GM12875 (cell line): Measurements from ENCODE around the gene PRR36.

ENCODE experiments used
- H3K4me3 ChIP-seq: one replicate; pipeline ENCODE4 v1.5.1; 2011; ENCODE audit warnings: low read depth, low read length, control low read depth
- CTCF ChIP-seq: IDR thresholded peaks from 2 replicates; pipeline ENCODE4 v1.5.1; 2011; ENCODE audit warnings: low read depth, mild to moderate bottlenecking, control low read depth, inconsistent platforms, low read length, moderate library complexity, borderline replicate concordance; ENCODE audit not compliant: insufficient read depth

The PRR36 gene

GRCh38 chr19:7832781-7833180 lies 41.4 kb downstream of the PRR36 start:
- H3K4me3 ChIP-seq: no peak overlapping the region
- no peak for TF ChIP-seq CTCF

DNA sequence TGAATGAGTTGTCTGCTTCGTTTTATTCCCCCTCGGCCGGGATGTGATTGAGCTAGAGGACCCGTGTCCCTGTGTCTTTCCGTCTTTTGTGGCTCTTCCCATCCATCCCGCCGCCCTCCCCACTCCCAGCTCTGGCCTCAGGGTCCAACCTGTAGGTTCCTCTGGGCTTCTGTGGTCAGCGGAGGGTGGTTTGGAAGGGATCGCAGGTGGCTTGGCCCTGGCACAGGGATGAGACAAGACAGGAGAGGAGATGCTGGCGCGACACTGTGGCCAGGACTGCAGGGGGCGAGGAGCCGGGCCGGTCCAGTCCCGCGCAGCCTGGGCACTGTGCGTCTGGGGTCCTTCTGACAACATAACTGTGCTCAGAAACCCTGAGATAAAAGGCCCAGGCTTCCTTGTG lies 42.2 kb downstream of the PRR36 start:
- H3K4me3 ChIP-seq: no peak overlapping the region

GRCh38 chr19:7831452-7831851 lies 42.7 kb downstream of the PRR36 start:
- TF ChIP-seq CTCF: peak; percentile 47; the same call in 1 of the 2 replicates
- H3K4me3 ChIP-seq: no peak overlapping the region

More for the DNA sequence above, 42.2 kb downstream of the PRR36 start:
- no peak for TF ChIP-seq CTCF

DNA sequence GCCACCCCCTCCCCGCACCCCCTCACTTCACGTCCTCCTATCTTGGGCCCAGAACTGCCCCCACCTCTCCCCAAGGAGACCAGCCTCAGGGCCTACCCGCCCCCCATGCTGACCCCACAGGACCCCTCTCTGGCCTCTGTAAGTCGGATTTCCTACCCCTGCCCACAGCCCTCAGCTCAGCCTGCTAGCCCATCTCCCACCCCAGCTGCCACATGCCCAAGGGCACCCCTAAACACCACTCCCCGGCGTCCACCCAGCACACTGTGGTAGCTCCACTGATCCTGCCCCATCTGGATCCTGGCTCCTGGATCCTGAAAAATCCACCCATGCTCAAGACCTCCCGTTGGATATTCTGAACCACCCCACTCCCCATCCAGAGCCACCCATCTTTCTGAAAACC lies 43.4 kb downstream of the PRR36 start:
- TF ChIP-seq CTCF: no peak
- peak overlapping the region; percentile 69 for H3K4me3 ChIP-seq

DNA sequence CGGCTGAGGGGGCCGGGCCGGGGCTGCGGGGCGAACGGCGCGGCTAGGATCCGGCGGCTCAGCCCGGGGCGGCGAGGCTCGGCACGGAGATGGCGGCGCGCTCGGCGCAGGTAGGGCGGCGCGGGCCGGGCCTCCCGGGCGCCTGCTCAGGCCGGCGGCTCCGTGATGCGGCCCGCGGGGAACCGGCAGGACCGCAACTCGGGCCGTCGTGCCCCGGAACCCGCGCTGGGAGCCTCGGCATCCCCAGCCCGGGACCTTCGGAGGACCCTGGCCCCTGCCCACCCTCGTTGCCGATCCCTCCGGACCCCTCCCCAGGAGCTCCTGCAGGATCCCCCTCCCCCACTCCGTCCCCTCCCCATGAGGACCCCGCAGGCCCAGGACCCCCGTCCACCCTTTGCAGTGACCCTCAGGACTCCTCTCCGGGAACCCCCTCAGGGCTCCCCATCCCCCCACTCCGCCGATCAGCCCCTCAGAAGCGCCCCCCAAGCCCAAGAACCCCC lies 43.9 kb downstream of the PRR36 start:
- peak overlapping the region; percentile 69 for H3K4me3 ChIP-seq
- TF ChIP-seq CTCF: no peak

GRCh38 chr19:7829561-7830271 lies 44.5 kb downstream of the PRR36 start, which contains the start of gene EVI5L:
EVI5L (plus strand) TSS chr19:7830218; CDS start chr19:7846543, 16,325 bp downstream.
- no peak for TF ChIP-seq CTCF
- peak within 1 kb of the TSS; percentile 69 for H3K4me3 ChIP-seq

- no peak for TF ChIP-seq CTCF
These were observed 45.0 kb downstream of the PRR36 start for GRCh38 chr19:7829166-7829520.

More at GRCh38 chr19:7829166-7829520, 45.0 kb downstream of the PRR36 start:
- peak overlapping the region; percentile 39 for H3K4me3 ChIP-seq
